ENCODE measurements around the gene PNLIPRP2. TPM values are rescaled to one million over a fixed set of nuclear protein-coding genes. Genes with fewer than 3 reads are reported as not detected.

Gene PNLIPRP2
- total RNA-seq, 1 experiment from 2014 or later, result 1.1 TPM

DNA sequence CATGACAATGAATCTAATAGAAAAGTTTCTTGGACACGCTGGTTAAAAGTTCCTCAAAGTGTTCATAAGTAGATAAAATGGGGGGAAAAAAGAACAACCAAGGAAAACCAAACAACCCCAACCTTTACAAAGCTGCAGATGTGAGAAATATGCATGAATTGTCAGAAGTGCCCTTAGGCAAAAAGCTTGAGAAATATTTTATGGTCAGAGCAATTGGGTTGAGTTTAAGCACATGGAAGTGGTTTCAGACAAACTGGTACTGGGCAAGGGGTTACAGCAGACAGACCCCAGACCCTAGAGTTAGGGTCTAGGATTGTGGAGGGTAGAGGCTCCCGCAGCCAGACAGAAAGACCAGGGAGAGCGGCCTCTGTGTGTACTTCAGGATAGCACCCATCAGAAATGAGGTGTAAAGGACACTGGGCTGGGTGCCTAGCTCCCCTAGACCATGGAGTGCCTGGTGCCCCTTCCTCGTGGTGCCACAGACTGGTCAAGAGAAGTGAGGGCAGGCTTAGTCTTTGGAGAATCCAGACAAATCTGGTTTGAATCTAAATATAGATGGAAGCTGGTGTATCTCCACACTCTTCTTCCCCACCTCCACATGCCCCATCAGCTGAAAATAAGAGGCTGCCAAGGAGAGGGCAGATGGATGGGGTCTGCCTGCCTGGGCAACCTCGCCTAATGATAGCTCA is 37.3 kb downstream of the PNLIPRP2 start:
- Histone ChIP-seq H3K4me1 (ENCODE audit: control insufficient read depth in 1 of 2, insufficient read depth in 2 of 2, low read length in 2 of 2) (no peaks in the 10 kb centered on the region), H3K27ac (ENCODE audit: low read depth, low read length) (no peak overlapping the region), H3K9me3 (ENCODE audit: control insufficient read depth in 1 of 2, insufficient read depth in 1 of 2, low read depth in 1 of 2, low read length in 2 of 2) (no peaks in the 10 kb centered on the region), H3K79me2 (ENCODE audit: insufficient read depth, low read length) (no peaks in the 10 kb centered on the region), H3K27me3 (ENCODE audit: insufficient read depth, low read length) (0 out of 2 replicates have a peak, but pooled peaks cover 12% of the 10 kb centered on the region), H3K9me2 (ENCODE audit: insufficient read depth) (no peaks in the 10 kb centered on the region), H3K36me3 (ENCODE audit: control insufficient read depth in 1 of 2, insufficient read depth in 2 of 2, low read length in 2 of 2) (no peaks in the 10 kb centered on the region), H3K9ac (ENCODE audit: low read length) (no peak overlapping the region), H3K4me2 (ENCODE audit: low read length) (no peak overlapping the region), H3K4me3 (replicated peaks in 1 of 2; ENCODE audit: low read depth in 1 of 2, low read length in 2 of 2) (no peak overlapping the region), H2AFZ (ENCODE audit: low read depth, low read length, poor library complexity, severe bottlenecking) (no peak overlapping the region), H4K20me1 (ENCODE audit: insufficient read depth) (no peaks in the 10 kb centered on the region)
- CTCF ChIA-PET, result interaction anchor here (1.3 kb wide), 1 partner anchor 517 kb away, joined by 4 read pairs; no protein-coding TSS in a partner anchor
- ATAC-seq (no peak), DNase-seq (ENCODE audit: low read depth, low spot score) (no peak)
- no TSS peak for BruUV-seq (replicated peaks)
- intact Hi-C loops (cut with micrococcal nuclease), result no loop called here
- RAD21 ChIA-PET (ENCODE audit: low non-redundant PET in 1 of 2, low total read pairs in 2 of 2, uncharacterized antibody in 2 of 2, unreplicated experiment in 2 of 2), result no interaction called here
- TF ChIP-seq, protein P1, sequence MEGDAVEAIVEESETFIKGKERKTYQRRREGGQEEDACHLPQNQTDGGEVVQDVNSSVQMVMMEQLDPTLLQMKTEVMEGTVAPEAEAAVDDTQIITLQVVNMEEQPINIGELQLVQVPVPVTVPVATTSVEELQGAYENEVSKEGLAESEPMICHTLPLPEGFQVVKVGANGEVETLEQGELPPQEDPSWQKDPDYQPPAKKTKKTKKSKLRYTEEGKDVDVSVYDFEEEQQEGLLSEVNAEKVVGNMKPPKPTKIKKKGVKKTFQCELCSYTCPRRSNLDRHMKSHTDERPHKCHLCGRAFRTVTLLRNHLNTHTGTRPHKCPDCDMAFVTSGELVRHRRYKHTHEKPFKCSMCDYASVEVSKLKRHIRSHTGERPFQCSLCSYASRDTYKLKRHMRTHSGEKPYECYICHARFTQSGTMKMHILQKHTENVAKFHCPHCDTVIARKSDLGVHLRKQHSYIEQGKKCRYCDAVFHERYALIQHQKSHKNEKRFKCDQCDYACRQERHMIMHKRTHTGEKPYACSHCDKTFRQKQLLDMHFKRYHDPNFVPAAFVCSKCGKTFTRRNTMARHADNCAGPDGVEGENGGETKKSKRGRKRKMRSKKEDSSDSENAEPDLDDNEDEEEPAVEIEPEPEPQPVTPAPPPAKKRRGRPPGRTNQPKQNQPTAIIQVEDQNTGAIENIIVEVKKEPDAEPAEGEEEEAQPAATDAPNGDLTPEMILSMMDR (IDR thresholded peaks at IDR 0.05 in 2 of 3, conservative IDR thresholded peaks at IDR 0.05 in 1 of 3; ENCODE audit: borderline replicate concordance in 1 of 3, insufficient read depth in 1 of 3, low read depth in 2 of 3, low read length in 2 of 3), result no peak
- no peak for TF ChIP-seq JUND (IDR thresholded peaks at IDR 0.05)
- no peak for TF ChIP-seq EGR1 (IDR thresholded peaks at IDR 0.05; ENCODE audit: low read depth)
- TF ChIP-seq, protein P2, sequence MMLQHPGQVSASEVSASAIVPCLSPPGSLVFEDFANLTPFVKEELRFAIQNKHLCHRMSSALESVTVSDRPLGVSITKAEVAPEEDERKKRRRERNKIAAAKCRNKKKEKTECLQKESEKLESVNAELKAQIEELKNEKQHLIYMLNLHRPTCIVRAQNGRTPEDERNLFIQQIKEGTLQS (IDR thresholded peaks at IDR 0.05), result no peak
- TF ChIP-seq ZFX (IDR thresholded peaks at IDR 0.05), result no peak
- no peak for TF ChIP-seq POLR2AphosphoS5 (IDR thresholded peaks at IDR 0.05; ENCODE audit: low read depth, low read length)
- no peak for TF ChIP-seq CBX3 (IDR thresholded peaks at IDR 0.05; ENCODE audit: low read depth)
- TF ChIP-seq, protein P3, sequence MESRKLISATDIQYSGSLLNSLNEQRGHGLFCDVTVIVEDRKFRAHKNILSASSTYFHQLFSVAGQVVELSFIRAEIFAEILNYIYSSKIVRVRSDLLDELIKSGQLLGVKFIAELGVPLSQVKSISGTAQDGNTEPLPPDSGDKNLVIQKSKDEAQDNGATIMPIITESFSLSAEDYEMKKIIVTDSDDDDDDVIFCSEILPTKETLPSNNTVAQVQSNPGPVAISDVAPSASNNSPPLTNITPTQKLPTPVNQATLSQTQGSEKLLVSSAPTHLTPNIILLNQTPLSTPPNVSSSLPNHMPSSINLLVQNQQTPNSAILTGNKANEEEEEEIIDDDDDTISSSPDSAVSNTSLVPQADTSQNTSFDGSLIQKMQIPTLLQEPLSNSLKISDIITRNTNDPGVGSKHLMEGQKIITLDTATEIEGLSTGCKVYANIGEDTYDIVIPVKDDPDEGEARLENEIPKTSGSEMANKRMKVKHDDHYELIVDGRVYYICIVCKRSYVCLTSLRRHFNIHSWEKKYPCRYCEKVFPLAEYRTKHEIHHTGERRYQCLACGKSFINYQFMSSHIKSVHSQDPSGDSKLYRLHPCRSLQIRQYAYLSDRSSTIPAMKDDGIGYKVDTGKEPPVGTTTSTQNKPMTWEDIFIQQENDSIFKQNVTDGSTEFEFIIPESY (IDR thresholded peaks at IDR 0.05; ENCODE audit: extremely low read depth, insufficient replicate concordance, low read length), result no peak
- TF ChIP-seq YY1 (IDR thresholded peaks at IDR 0.05; ENCODE audit: extremely low read depth, insufficient replicate concordance, low read depth, low read length), result no peak
- no peak for TF ChIP-seq ZNF274 (IDR thresholded peaks at IDR 0.05; ENCODE audit: low read depth, low read length)
- TF ChIP-seq, protein P4, sequence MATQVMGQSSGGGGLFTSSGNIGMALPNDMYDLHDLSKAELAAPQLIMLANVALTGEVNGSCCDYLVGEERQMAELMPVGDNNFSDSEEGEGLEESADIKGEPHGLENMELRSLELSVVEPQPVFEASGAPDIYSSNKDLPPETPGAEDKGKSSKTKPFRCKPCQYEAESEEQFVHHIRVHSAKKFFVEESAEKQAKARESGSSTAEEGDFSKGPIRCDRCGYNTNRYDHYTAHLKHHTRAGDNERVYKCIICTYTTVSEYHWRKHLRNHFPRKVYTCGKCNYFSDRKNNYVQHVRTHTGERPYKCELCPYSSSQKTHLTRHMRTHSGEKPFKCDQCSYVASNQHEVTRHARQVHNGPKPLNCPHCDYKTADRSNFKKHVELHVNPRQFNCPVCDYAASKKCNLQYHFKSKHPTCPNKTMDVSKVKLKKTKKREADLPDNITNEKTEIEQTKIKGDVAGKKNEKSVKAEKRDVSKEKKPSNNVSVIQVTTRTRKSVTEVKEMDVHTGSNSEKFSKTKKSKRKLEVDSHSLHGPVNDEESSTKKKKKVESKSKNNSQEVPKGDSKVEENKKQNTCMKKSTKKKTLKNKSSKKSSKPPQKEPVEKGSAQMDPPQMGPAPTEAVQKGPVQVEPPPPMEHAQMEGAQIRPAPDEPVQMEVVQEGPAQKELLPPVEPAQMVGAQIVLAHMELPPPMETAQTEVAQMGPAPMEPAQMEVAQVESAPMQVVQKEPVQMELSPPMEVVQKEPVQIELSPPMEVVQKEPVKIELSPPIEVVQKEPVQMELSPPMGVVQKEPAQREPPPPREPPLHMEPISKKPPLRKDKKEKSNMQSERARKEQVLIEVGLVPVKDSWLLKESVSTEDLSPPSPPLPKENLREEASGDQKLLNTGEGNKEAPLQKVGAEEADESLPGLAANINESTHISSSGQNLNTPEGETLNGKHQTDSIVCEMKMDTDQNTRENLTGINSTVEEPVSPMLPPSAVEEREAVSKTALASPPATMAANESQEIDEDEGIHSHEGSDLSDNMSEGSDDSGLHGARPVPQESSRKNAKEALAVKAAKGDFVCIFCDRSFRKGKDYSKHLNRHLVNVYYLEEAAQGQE (IDR thresholded peaks at IDR 0.05; ENCODE audit: low read depth), result no peak
- TF ChIP-seq TCF7L2 (IDR thresholded peaks at IDR 0.05; ENCODE audit: borderline replicate concordance, extremely low read depth, insufficient read depth, insufficient read length), result no peak
- TF ChIP-seq SRF (IDR thresholded peaks at IDR 0.05; ENCODE audit: low read depth), result no peak
- TF ChIP-seq EZH2 (IDR thresholded peaks at IDR 0.05), result no peak
- TF ChIP-seq ELF1 (IDR thresholded peaks at IDR 0.05; ENCODE audit: borderline replicate concordance, low read depth), result no peak
- no peak for TF ChIP-seq MAX (IDR thresholded peaks at IDR 0.05)
- POLR2A ChIA-PET, result no interaction called here

Measured in HCT116 (cell line).